Gastrocnemius medialis (tissue), 4 donors: Measurements from ENCODE around the gene PNMA8B. TPM values are rescaled to one million over a fixed set of nuclear protein-coding genes. Genes with fewer than 3 reads are reported as not detected.

ENCODE experiments used
- ATAC-seq, 2 donors: fragments of 150-250 bp; one replicate each; pipeline ENCODE4 v1.9.1; 2016
- DNase-seq, 2 donors: peaks; one replicate each; pipeline ENCODE4 v3.0.0-alpha.2; 2019
- H3K27ac ChIP-seq, 4 donors: fragments of 200-600 bp; sonication (generic); 1 replicate in 1 of 4; 2 replicates in 3 of 4; pipeline ENCODE4 v1.5.1; 2016 to 2018; ENCODE audit warnings: mild to moderate bottlenecking in 2 of 4, moderate library complexity in 1 of 4
- H3K27me3 ChIP-seq, 3 donors: fragments of 200-600 bp; sonication (generic) in 2 of 3; 1 replicate in 1 of 3; 2 replicates in 2 of 3; pipeline versions ENCODE4 v1.5.1 to v1.6.0; 2016 to 2019; ENCODE audit warnings: mild to moderate bottlenecking in 1 of 3, moderate library complexity in 1 of 3
- H3K36me3 ChIP-seq, 2 donors: fragments of 200-600 bp; sonication (generic) in 1 of 2; one replicate each; pipeline ENCODE4 v1.5.1; 2017 to 2018
- H3K4me1 ChIP-seq, 2 donors: fragments of 200-600 bp; sonication (generic) in 1 of 2; one replicate each; pipeline ENCODE4 v1.5.1; 2016 to 2017; ENCODE audit warnings: mild to moderate bottlenecking in 2 of 2
- H3K4me3 ChIP-seq, 4 donors: fragments of 200-600 bp; sonication (generic) in 3 of 4; 1 replicate in 1 of 4; 2 replicates in 3 of 4; pipeline ENCODE4 v1.5.1; 2016 to 2019; ENCODE audit warnings: mild to moderate bottlenecking in 2 of 4
- H3K9me3 ChIP-seq, 3 donors: fragments of 200-600 bp; sonication (generic) in 2 of 3; 1 replicate in 1 of 3; 2 replicates in 2 of 3; pipeline ENCODE4 v1.5.1; 2016 to 2019
- CTCF ChIP-seq, 5 experiments: fragments of 450-650 bp in 3 of 5; fragments of 200-600 bp in 2 of 5; sonication (generic) in 2 of 5; IDR thresholded peaks in 4 of 5; conservative IDR thresholded peaks in 1 of 5; 1 replicate in 4 of 5; 2 replicates in 1 of 5; pipeline ENCODE4 v1.5.1; 2016 to 2019; ENCODE audit warnings: antibody characterized with exemption in 5 of 5, mild to moderate bottlenecking in 3 of 5, moderate library complexity in 3 of 5
- POLR2A ChIP-seq, 2 donors: fragments of 450-650 bp; IDR thresholded peaks; one replicate each; pipeline ENCODE4 v1.6.1; 2017; ENCODE audit warnings: antibody characterized with exemption in 2 of 2, mild to moderate bottlenecking in 2 of 2, moderate library complexity in 2 of 2
- in situ Hi-C, 4 donors: fragments of 200-750 bp; cut with MboI; loops; one replicate each; pipeline versions ENCODE4 v1.15.0 to v1.8.0; 2017; ENCODE audit warnings: low sequenced_read_pairs in 4 of 4
- intact Hi-C: fragments of 100-400 bp; cut with DNase I; formaldehyde crosslinking; loops from one replicate; pipeline ENCODE4 v1.15.1; 2023; ENCODE audit warnings: low total_unique reads
- total RNA-seq, 4 donors: library from RNA; depleted of rRNA; stranded (reverse); fragments of >200 nt; gene quantifications; one replicate each; pipeline versions ENCODE4 v1.1.0 to v1.2.3, GENCODE V29; 2016

PNMA8B gene
- total RNA-seq, 4 donors from 2014 or later = 0.07 to 0.18 (median 0.15) TPM

GRCh38 chr19:46469541-46470185 lies 26.0 kb downstream of the PNMA8B start:
- H3K9me3 ChIP-seq = no peaks in the 10 kb centered on the region
- H3K4me1 ChIP-seq = peaks cover 0 to 3% of the 10 kb centered on the region in 2 donors
- H3K4me3 ChIP-seq = no peak overlapping the region
- in situ Hi-C loops = no loop called here
- H3K27me3 ChIP-seq = peaks cover 0 to 15% (median 3%) of the 10 kb centered on the region in 3 donors
- intact Hi-C loops = no loop called here
- no peak overlapping the region for H3K27ac ChIP-seq
- DNase-seq (no peak), ATAC-seq (no peak)
- TF ChIP-seq POLR2A (IDR thresholded peaks at IDR 0.05) (no peak), CTCF (IDR thresholded peaks at IDR 0.05 in 4 of 5, conservative IDR thresholded peaks at IDR 0.05 in 1 of 5) (no peak)
- no peaks in the 10 kb centered on the region for H3K36me3 ChIP-seq

- H3K9me3 ChIP-seq = no peaks in the 10 kb centered on the region
- peaks cover 0 to 5% (median 0%) of the 10 kb centered on the region in 3 donors for H3K27me3 ChIP-seq
- no peaks in the 10 kb centered on the region for H3K36me3 ChIP-seq
- intact Hi-C loops = no loop called here
- in situ Hi-C loops = no loop called here
- DNase-seq (no peak), ATAC-seq (no peak)
- H3K4me1 ChIP-seq = peaks cover 0 to 3% of the 10 kb centered on the region in 2 donors
- peak overlapping the region in 1 of 4 donors; percentile 29 for H3K27ac ChIP-seq
- H3K4me3 ChIP-seq = no peak overlapping the region
- TF ChIP-seq POLR2A (IDR thresholded peaks at IDR 0.05) = no peak
- no peak for TF ChIP-seq CTCF (IDR thresholded peaks at IDR 0.05 in 4 of 5, conservative IDR thresholded peaks at IDR 0.05 in 1 of 5)
Measured at GRCh38 chr19:46466536-46467196, 29.0 kb downstream of the PNMA8B start.

- intact Hi-C loops (no loop called here), in situ Hi-C loops (no loop called here)
- DNase-seq (no peak), ATAC-seq (no peak)
- no peaks in the 10 kb centered on the region for H3K36me3 ChIP-seq
- H3K27me3 ChIP-seq = no peaks in the 10 kb centered on the region
- H3K4me1 ChIP-seq = no peaks in the 10 kb centered on the region
- no peaks in the 10 kb centered on the region for H3K9me3 ChIP-seq
- TF ChIP-seq CTCF (IDR thresholded peaks at IDR 0.05 in 4 of 5, conservative IDR thresholded peaks at IDR 0.05 in 1 of 5) (no peak), POLR2A (IDR thresholded peaks at IDR 0.05) (no peak)
- no peak overlapping the region for H3K27ac ChIP-seq
- H3K4me3 ChIP-seq = no peak overlapping the region
Measured at GRCh38 chr19:46463516-46463915, 32.2 kb downstream of the PNMA8B start.

- no peak for DNase-seq
- no peak for ATAC-seq
- Histone ChIP-seq H3K27ac (no peak overlapping the region), H3K9me3 (no peaks in the 10 kb centered on the region), H3K4me3 (no peak overlapping the region), H3K4me1 (no peaks in the 10 kb centered on the region), H3K27me3 (no peaks in the 10 kb centered on the region), H3K36me3 (no peaks in the 10 kb centered on the region)
- intact Hi-C loops = no loop called here
- no peak for TF ChIP-seq POLR2A (IDR thresholded peaks at IDR 0.05)
- TF ChIP-seq CTCF (IDR thresholded peaks at IDR 0.05 in 4 of 5, conservative IDR thresholded peaks at IDR 0.05 in 1 of 5) = no peak
- in situ Hi-C loops = no loop called here
Measured at GRCh38 chr19:46461537-46461936, 34.1 kb downstream of the PNMA8B start.
